Adrenal gland (tissue), 5 donors: ENCODE data around the gene TRIO.

ENCODE experiments used
- POLR2A ChIP-seq, 2 donors: fragments of 450-650 bp; IDR thresholded peaks; one replicate each; pipeline ENCODE4 v1.6.1; 2017; ENCODE audit warnings: antibody characterized with exemption in 2 of 2, mild to moderate bottlenecking in 2 of 2, moderate library complexity in 1 of 2
- TF ChIP-seq, protein P1 (sequence below), 6 experiments: fragments of 450-650 bp in 4 of 6; fragments of 200-600 bp in 2 of 6; sonication (generic) in 1 of 6; IDR thresholded peaks; 1 replicate in 5 of 6; 2 replicates in 1 of 6; pipeline versions ENCODE4 v1.5.1 to v1.8.0; 2016 to 2021; ENCODE audit warnings: antibody characterized with exemption in 6 of 6, mild to moderate bottlenecking in 2 of 6, moderate library complexity in 1 of 6
- donor health status: DM: no; HTN: no; CAD: no.

DNA sequence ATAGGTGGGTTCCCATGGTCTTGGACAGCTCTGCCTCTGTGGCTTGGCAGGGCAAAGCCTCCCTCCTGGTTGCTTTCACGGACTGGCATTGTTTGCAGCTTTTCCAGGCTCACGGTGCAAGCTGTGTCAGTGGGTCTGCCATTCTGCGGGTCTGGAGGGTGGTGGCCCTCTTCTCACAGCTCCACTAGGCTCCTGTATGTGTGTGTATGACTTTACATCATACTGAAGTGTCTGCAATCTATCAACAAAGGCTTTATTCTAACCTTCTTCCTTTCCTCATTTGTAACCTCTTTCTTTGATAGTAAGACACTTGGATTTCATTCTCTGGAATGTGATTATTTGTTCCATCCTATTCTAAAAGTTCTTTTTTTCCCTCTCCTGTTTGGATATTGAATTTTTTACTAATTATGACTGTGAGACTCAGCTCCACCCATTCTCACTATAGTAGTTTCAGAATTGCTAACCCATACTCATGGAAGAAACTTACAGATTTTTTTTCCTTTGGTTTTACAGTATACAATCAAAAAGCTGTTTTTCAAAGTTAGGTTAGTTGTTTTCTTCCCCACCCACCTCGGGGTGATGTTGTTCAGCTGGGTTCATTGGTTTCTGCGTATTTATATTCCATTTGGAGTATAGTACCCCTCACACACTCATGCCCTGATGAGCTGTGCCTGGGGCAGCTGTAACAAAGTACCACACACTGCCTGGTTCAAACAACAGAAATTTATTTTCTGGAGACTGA is 293.8 kb downstream of the TRIO start:
- TF ChIP-seq, protein P1, sequence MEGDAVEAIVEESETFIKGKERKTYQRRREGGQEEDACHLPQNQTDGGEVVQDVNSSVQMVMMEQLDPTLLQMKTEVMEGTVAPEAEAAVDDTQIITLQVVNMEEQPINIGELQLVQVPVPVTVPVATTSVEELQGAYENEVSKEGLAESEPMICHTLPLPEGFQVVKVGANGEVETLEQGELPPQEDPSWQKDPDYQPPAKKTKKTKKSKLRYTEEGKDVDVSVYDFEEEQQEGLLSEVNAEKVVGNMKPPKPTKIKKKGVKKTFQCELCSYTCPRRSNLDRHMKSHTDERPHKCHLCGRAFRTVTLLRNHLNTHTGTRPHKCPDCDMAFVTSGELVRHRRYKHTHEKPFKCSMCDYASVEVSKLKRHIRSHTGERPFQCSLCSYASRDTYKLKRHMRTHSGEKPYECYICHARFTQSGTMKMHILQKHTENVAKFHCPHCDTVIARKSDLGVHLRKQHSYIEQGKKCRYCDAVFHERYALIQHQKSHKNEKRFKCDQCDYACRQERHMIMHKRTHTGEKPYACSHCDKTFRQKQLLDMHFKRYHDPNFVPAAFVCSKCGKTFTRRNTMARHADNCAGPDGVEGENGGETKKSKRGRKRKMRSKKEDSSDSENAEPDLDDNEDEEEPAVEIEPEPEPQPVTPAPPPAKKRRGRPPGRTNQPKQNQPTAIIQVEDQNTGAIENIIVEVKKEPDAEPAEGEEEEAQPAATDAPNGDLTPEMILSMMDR (IDR thresholded peaks at IDR 0.05), result no peak
- TF ChIP-seq POLR2A (IDR thresholded peaks at IDR 0.05), result no peak
